ENCODE measurements around the gene REPS1. TPM values are rescaled to one million over a fixed set of nuclear protein-coding genes. Genes with fewer than 3 reads are reported as not detected.

REPS1 gene
- total RNA-seq, 6 experiments from 2014 or later, result 21.1 to 29.9 (median 26.2) TPM

GRCh38 chr6:139017227-139017626 lies 29.2 kb upstream of the REPS1 start:
- Mint-ChIP-seq H3K4me1 (ENCODE audit: low read depth) (no peaks in the 10 kb centered on the region), H3K9me3 (no peaks in the 10 kb centered on the region), H3K27me3 (ENCODE audit: insufficient read depth) (peaks cover 10% of the 10 kb centered on the region), H3K4me3 (no peak overlapping the region), H3K27ac (no peak overlapping the region), H3K36me3 (ENCODE audit: low read depth) (no peaks in the 10 kb centered on the region)
- DNase-seq, result no peak
- no peak for TF ChIP-seq CTCF (IDR thresholded peaks at IDR 0.05)

- no peak for TF ChIP-seq CTCF (IDR thresholded peaks at IDR 0.05)
- Mint-ChIP-seq H3K27ac (no peak overlapping the region), H3K27me3 (ENCODE audit: insufficient read depth) (peaks cover 10% of the 10 kb centered on the region), H3K36me3 (ENCODE audit: low read depth) (no peaks in the 10 kb centered on the region), H3K9me3 (no peaks in the 10 kb centered on the region), H3K4me3 (no peak overlapping the region), H3K4me1 (ENCODE audit: low read depth) (no peaks in the 10 kb centered on the region)
- no peak for DNase-seq
These were observed 28.5 kb upstream of the REPS1 start for GRCh38 chr6:139016337-139017213.

- peaks cover 10% of the 10 kb centered on the region for H3K27me3 Mint-ChIP-seq (ENCODE audit: insufficient read depth)
These were observed 26.9 kb upstream of the REPS1 start for GRCh38 chr6:139014945-139015344.

GRCh38 chr6:139013185-139013800 lies 25.2 kb upstream of the REPS1 start:
- H3K9me3 Mint-ChIP-seq, result no peaks in the 10 kb centered on the region
- H3K27me3 Mint-ChIP-seq (ENCODE audit: insufficient read depth), result peaks cover 12% of the 10 kb centered on the region
- no peaks in the 10 kb centered on the region for H3K36me3 Mint-ChIP-seq (ENCODE audit: low read depth)
- H3K4me3 Mint-ChIP-seq, result no peak overlapping the region
- no peak overlapping the region for H3K27ac Mint-ChIP-seq
- no peaks in the 10 kb centered on the region for H3K4me1 Mint-ChIP-seq (ENCODE audit: low read depth)
- DNase-seq, result no peak
- no peak for TF ChIP-seq CTCF (IDR thresholded peaks at IDR 0.05)

More at GRCh38 chr6:139014945-139015344, 26.9 kb upstream of the REPS1 start:
- Mint-ChIP-seq H3K36me3 (ENCODE audit: low read depth) (no peaks in the 10 kb centered on the region), H3K27ac (no peak overlapping the region), H3K4me1 (ENCODE audit: low read depth) (no peaks in the 10 kb centered on the region), H3K9me3 (no peaks in the 10 kb centered on the region), H3K4me3 (no peak overlapping the region)
- TF ChIP-seq CTCF (IDR thresholded peaks at IDR 0.05), result no peak
- no peak for DNase-seq

GRCh38 chr6:139011980-139012379 lies 23.9 kb upstream of the REPS1 start:
- Mint-ChIP-seq H3K27me3 (ENCODE audit: insufficient read depth) (peaks cover 10% of the 10 kb centered on the region), H3K4me3 (no peak overlapping the region), H3K9me3 (no peaks in the 10 kb centered on the region), H3K36me3 (ENCODE audit: low read depth) (no peaks in the 10 kb centered on the region), H3K4me1 (ENCODE audit: low read depth) (no peaks in the 10 kb centered on the region), H3K27ac (no peak overlapping the region)
- DNase-seq, result no peak
- no peak for TF ChIP-seq CTCF (IDR thresholded peaks at IDR 0.05)
